Stimulated activated CD4-positive, alpha-beta T cell treated with anti-CD3 and anti-CD28 coated beads, Interleukin-15, amount 100 ng/mL, for 48 hours (primary cell): Measurements from ENCODE around the gene PATJ.
"Not testable (repeated sequence)": the region's sequence is repeated elsewhere in the genome, so short reads cannot be mapped to it uniquely, and the experiment has no call there.

Experiments
- DNase-seq, 2 donors: peaks; one replicate each; pipeline ENCODE4 v3.0.0-alpha.2; 2020; ENCODE audit warnings: low read depth in 2 of 2

Gene PATJ

DNA sequence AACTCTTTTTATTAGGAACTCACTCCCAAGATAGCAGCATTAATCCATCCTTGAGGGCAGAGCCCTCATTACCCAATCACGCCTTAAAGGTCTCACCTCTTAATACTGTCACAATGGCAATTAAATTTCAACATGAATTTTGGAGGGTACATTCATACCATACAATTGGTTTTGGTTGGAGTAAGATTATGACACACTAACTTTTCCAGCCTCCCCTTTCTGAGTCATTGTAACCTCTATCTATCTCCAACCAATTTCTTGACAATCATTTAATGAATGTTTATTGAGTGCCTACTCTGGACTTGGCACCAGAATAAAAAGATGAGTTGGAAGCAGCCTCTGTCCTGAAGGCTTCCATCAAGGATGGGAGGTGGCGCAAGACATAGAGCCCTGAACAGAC lies 358.2 kb downstream of the PATJ start:
- DNase-seq: no peak

DNA sequence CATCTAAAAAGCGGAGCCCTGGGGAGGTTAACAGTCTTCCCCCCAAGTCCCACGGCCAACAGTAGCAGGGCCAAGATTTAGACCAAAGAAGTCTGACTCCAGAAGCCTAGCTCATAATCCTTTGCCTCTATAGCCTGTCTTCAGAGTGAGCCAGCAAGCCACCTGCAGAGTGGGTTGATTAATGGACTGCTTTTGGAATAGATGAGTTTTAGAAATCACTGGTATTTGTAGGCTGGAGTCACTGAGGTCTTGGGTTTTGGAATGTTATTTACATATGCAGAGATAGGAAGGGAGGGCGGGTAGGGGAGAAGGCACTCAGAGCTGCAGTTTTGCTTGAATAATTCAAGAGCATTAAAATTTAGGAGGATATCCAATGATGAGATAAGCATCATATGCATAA lies 361.6 kb downstream of the PATJ start:
- DNase-seq: no peak

DNA sequence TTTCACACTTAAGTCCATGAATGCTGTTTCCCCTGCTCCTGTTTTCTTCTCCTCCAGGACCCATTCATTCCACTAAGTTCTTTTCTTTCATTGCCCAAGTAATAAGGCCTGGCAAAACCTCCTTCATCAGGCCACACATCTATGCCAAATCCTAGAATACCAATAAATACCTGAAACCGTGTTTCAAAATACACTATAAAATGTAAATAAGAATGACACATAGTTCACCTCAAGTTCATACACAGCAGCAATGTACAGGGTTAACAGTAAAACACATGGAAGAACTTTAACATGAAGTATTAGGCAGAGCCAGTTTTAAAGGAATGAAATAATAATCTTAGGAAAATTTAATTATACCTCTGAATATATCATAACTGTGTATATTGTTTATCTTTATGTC lies 365.6 kb downstream of the PATJ start:
- no peak for DNase-seq

DNA sequence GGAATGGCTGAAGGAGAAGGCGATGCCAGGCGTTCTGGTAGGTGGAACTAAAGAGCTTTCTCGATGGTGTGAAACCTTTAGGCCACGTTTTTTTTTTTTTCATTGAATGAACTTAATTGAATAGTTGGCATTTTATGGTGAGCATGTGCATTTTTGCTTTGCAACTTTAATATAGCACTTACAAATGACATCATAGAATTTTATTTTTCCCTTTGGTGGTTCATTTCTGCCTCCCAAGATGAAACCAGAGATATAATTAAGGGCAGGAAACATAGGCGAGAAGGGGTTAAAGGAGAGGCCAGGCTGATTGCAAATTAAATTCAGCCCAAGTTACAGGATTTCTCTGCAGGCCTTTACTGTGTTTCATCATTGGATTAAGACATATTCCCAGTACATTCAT lies 366.8 kb downstream of the PATJ start:
- no peak for DNase-seq

DNA sequence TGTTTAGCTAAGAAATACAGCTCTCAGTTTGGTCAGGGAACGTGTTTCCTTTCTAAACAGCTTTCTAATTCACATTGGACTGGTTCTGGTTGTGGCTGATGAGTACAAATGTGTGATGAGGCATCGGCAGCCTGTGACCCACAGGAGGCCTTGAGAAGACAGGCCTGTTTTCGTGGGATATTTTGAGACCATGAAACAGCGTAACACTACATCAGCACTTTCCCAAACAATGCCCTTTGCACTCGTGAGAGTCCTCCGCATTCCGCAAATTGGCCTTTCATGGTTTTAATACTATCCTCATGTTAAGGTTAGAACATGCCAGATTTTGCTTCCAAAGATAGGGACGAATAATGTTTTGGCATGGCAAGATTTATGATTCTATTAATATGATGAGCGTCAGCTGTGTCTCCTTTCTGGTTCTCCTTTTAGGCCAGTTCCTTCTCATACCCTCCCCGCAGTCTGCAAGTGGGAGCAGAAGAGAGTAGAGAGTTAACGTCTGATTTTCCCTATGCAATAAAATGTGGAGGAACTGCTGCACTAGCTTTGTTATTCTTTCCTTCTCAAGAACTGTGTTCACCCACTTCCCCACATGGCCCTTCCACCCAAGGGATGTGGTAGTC lies 368.0 kb downstream of the PATJ start:
- DNase-seq: no peak

DNA sequence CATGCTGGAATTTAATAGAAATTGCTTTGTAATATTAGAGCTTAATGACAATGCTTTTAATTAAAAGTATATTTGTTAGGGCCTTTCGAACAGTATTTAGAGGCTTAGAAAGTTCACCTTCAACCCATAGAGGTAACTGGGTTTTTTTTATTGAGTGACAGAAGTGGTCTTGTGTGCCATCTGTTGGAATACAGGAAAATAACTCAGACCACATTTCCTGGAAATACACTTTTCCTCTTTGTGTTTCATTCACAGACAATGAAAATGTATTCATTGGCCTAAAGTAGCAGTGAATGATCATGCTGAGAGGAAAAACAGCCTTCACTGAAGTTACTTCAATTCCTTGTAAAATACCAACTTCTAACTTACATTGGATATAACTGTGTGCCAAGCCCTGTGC lies 368.8 kb downstream of the PATJ start:
- no peak for DNase-seq

DNA sequence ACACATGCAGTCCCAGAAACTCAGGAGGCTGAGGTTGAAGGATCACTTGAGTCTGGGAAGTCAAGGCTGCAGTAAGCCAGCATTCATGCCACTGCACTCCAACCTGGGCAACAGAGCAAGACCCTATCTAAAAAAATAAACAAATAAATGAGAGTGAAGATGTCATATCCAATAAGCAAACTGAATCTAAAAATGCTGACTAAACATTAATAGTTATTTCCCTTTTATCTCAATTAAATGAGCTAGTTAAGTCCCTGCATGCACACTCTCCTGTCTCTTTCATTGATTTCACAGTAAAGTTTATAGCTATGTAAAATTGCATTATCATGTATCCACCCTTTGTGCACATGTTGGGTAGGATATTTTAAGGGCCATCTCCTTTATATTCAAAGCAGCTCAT lies 371.2 kb downstream of the PATJ start:
- DNase-seq: no peak

DNA sequence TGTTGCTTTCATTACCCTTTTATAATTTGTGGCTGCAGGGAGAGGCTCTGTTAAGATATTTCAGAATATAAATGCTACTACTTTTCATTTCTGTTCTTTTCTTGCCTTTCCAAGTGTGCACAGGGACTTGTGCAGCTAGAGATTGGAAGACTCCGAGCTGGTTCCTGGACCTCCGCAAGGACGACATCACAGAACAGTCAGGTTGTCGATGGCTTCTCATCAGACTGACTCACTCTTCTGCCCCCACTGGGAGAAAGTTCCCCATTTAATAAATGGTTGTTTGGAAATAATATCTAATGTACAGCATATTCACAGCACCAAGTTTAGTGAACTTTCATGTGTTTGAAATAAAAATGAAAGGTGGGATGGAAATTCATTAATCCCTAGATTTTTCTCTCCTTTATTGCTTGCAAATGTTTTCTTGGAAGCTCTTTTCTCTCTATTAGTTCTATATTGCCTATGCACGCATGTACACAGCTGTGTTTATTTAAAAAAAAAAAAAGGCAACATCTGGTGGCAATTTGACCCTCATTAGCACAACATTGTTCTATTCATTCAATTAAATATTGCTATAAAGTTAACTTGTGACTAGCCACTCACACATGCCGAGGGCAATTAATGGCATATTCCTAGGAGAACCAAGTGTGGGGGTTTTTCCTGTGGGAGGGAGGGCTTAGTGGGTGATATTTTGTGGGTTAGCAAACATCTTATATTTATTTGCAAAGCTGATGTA lies 374.9 kb downstream of the PATJ start:
- no peak for DNase-seq

DNA sequence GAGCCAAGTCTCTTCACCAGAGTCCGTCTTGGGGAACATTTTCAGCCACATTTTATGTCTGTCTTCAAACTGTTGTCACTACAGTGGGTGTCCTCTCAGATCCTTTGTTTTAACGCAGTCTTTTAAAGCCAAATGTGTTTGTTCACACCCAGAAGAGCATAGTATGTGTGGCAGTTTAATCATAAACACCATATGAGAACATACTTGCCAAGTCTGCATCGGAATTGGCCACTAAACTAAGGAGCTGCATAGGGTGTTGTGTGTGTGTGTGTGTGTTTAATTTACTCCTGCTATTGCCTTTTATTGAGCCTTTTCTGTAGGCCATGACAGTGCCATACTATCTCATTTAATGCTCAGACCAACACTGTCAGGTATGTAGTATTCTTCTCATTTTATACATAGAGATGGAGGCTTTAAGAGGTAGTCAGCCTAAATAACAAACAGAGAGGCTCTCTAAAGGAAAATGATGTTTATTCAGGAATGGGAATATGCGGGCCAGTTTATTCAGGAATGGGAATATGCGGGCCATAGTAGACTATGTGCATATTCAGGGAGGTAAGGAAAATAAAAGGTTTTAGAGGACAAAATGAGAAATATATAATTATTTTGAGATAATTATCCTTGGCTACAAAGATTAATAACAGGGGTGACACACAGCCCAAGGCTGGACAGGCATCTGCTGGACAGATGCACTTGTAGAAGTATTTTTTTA lies 384.5 kb downstream of the PATJ start:
- DNase-seq: no peak

DNA sequence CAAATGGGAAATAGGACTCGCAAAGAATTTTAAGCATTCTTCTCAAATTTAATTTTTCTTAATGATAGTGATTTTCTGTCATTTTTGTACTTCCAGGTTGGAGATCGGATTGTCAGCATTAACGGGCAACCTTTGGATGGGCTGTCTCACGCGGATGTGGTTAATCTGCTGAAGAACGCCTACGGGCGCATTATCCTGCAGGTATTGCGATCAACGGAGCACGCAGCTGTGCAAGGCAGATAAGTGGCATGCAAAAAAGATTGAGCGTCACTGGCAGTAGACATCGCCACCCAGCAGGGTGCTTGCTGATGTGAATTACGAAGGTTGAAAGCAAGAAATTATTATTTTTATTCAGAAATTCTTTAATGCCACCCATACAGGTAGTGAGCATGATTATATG lies 386.5 kb downstream of the PATJ start:
- no peak for DNase-seq

DNA sequence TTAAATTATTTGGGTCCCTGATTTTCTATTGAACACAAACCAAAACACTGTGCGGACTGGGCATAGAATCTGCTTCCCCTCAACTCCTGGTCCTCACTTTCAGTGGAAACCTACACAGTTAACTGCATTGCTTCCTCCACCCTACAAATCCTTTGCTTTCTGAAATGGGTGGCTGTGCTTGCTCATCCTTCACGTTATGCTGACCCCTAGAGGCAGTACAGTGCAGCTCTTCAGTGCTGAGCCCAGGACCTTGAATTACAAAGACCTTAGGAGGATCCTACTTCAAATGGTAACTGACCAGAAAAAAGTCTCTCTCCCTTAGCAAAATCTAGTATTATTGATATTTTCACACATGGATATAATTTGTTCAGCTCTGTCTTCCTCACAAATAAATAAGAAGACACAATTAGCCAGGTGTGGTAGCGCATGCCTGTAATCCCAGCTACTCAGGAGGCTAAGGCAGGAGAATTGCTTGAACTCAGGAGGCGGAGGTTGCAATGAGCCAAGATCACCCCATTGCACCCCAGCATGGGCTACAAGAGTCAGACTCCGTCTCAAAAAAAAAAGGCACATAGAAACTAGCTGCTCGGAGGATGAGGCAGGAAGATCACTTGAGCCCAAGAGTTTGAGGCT lies 388.9 kb downstream of the PATJ start:
- DNase-seq: peak in 1 of 2 donors; percentile 17

DNA sequence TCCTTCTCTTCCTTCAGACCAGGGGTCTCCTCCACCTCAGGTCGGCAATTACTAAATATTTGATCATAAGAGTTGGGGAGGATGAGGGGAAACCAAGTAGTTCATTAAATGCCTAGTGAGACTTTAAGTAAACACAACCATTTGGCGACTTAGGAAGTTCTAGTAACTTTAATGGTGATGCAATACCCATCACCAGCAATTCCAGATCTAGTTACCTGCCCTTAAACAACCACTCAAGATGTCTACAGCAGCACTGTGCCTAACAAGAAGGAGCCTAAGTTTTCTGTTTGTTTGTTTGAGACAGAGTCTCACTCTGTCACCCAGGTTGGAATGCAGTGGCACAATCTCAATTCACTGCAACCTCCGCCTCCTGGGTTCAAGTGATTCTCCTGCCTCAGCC lies 395.7 kb downstream of the PATJ start:
- no peak for DNase-seq

DNA sequence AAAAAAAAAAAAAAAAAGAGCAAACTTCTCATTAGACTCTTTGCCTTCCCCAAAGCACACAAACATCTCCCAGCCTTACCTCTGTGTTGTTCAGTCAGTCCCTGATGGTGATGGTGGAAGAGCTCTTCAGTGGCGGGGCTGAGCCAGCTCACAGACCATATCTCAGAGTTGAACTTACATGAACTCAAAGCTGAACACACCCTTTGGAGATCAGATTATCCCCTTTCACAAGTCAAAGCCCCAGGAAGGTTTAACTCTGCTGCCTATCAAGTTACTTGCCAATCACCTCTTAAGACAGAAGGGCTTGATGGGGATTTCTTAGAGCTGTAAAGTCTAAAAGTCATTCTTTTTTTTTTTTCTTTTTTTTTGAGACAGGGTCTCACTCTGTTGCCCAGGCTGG lies 397.1 kb downstream of the PATJ start:
- DNase-seq: no peak

DNA sequence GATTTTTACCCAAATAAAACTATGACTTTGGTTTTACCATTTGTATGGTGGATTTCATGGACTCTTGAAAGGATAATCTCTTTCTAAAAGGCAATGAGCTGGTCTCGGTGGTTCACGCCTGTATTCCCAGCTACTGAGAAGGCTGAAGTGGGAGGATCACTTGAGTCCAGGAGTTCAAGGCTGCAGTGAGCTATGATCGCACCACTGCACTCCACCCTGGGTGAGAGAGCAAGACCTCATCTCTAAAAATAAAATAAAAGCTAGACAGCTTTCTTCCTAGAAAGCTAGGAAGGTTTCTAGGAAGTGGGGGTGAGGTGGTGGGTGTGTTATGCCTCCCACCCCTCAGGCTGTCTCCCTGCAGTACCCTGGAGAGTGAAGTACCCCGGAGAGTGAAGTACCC lies 398.4 kb downstream of the PATJ start:
- DNase-seq: no peak

DNA sequence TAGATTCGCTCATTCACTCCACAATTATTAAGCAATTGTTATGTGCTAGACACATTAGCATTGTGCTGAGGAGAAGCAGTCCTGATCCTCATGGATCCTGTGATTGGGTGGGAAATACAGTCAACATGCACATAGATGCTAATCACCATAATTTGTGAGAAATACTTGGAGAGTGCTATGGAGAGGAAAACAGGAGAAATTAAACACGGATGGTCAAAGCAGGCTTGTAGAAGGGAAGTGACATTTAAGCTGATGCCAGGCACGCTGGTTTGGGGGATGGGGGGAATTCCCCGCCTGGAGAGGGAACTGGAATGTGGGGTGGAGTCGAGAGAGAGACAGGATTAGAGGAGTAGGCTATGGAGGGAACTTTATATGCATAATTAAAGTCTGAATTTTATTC lies 400.2 kb downstream of the PATJ start:
- no peak for DNase-seq

DNA sequence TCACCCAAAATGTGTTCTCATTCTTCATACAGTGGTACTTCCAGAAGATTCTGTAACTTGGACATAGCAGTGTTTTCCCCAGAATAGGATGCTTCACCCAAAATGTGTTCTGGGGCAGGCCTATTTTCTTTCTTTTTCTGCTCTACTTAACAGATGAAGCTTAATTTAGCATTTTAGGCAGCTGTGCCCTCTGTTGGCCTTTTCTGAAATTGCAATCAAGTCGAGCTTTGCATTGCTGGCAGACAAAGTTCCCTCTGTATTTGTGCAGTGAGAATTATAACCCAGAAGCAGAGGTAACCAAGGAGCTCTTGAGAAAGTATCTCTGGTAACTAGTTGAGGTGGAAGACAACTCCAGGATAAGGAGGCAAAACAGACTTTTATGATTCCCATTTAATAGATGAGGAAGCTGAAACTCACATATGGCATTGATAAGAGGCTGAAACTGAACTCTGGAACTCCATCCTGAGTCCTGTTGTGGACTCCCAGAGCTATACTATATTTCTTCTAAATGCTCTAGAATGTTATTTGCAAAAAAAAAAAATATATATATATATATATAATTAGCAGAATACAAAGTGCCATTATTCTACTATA lies 402.1 kb downstream of the PATJ start:
- DNase-seq: peak in 1 of 2 donors; percentile 14

DNA sequence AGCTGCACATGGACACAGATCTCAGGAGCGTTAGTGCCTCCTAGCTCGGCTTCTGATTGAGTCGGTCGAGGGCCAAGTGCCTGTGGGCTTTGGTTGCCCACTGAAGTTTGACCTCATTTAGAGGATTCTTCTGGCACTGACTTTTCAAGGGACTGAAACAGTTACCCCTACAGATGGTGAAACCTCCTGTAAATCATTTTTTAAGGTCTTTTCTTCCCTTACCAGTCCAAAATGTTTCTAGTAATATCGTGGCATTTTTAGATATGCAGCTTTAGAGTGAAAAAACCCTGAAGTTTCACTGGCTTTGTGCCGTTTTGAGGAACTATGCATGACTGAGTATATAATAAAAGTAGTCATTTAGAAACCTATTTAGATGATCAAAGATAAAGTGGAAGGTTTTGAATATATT lies 417.7 kb downstream of the PATJ start:
- DNase-seq: no peak

DNA sequence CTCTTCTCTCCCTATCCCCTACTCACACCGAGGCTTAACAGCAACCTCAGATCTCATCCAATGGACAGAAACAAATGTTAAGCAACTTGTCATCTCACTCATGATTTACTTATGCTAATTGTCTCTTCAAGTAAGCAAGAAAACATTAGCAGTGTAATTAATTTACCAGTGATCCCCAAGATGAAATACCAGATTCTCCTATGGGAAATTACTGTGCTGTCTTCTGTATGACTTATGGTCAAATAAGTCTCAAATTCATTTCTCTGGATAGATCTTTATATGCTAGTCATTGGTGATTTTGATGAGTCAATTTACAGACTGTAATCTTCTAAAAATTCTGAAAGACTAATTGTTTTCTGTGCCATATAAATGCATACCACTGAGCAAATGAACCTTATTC lies 419.4 kb downstream of the PATJ start:
- DNase-seq: no peak

DNA sequence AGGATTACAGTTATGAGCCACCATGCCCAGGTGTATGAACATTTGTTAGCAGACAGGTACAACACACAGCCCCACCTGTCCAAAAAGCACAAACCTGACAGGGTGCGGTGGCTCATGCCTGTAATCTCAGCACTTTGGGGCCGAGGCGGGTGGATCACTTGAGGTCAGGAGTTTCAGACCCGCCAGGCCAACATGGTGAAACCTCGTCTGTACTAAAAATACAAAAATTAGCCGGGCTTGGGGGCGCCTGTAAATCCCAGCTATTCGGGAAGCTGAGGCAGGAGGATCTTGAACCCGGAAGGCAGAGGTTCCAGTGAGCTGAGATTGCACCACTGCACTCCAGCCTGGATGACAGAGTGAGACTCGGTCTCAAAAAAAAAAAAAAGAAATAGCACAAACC lies 428.1 kb downstream of the PATJ start:
- not testable (repeated sequence) for DNase-seq

DNA sequence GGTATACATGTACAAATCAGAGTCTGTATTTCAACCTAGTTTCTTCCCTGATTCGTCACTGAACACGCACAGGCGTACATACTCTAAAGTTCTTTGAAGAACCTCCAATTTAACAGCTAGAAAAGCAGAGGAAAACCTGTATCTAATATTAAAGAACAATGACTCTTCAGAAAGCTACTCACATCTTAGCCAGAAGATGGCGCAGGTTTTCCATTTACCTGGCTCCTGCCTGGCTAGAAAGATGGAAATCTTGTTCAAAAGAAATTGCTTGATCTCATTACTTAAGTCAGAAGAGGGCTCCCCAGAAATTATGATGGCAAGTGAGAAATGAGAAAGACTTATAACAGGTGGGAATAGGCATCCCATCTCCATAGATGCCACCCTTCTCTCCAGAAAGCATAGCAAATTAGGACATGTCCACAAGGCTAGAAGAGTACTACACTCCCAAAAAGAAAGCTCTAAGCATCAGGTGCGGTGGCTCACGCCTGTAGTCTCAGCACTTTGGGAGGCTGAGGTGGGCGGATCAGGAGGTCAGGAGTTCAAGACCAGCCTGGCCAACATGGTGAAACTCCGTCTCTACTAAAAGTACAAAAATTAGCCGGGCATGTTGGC lies 433.4 kb downstream of the PATJ start:
- peak in 1 of 2 donors; percentile 28 for DNase-seq

DNA sequence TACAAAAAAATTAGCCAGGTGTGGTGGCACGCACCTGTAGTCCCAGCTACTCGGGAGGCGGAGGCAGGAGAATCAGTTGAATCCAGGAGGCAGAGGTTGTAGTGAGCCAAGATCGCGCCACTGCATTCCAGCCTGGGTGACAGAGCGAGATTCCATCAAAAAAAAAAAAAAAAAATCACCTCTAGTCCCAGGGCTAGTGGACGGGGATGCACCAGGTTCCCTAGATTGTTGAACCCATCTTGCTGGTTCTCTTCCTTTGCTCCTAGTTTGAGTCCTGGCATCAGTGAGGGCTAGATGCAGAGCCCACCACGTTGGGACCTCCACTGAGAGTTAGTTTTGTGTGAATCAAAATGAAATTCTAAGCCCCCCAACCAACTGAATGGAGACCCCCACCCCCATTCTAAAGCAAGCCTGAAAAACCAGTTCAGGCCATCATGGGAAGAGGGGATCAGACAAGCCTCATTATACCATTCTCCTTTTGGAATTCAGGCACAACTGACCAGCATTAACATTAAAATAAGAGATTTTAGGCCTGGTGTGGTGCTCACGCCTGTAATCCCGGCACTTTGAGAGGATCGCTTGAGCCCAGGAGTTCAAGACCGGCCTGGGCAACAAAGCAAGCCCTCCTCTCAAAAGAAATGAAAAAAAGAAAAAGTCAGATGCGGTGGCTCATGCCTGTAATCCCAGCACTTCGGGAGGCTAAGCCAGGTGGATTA lies 434.5 kb downstream of the PATJ start:
- no peak for DNase-seq
